Caco-2 (cell line): Measurements from ENCODE around the gene C16orf92. TPM values are rescaled to one million over a fixed set of nuclear protein-coding genes. Genes with fewer than 3 reads are reported as not detected.

Source experiments
- BruUV-seq: library from RNA; stranded (reverse); fragments of 400-500 nt; replicated peaks from 2 replicates; lab custom pipeline; 2021; lab: Mats Ljungman, UMichigan
- CTCF ChIA-PET: fragments of 300-600 bp; sonication (Branson Sonifier 250); formaldehyde crosslinking; loops from one replicate; lab custom pipeline; 2022; ENCODE audit warnings: antibody characterized with exemption; lab: Charles Lee
- POLR2A ChIA-PET: fragments of 300-600 bp; sonication (Branson Sonifier 250); formaldehyde crosslinking; loops from one replicate; lab custom pipeline; 2022; ENCODE audit warnings: antibody characterized with exemption; lab: Charles Lee
- DNase-seq, 2 experiments: peaks; one replicate each; pipeline versions ENCODE4 v3.0.0 to v3.0.0-alpha.2; 2020 to 2022
- H3K27me3 ChIP-seq: replicated peaks from 2 replicates; pipeline ENCODE4 v1.6.0; 2011; ENCODE audit warnings: low read length; ENCODE audit not compliant: control insufficient read depth, insufficient read depth
- H3K36me3 ChIP-seq: 2 replicates; pipeline ENCODE4 v1.5.1; 2011; ENCODE audit warnings: low read length; ENCODE audit not compliant: control insufficient read depth, insufficient read depth
- H3K4me1 ChIP-seq: fragments of 250-450 bp; sonication (Bioruptor Pico); 2 replicates; pipeline ENCODE4 v1.5.1; 2020; ENCODE audit warnings: mild to moderate bottlenecking
- H3K4me3 ChIP-seq: 2 replicates; pipeline ENCODE4 v1.5.1; 2011; ENCODE audit warnings: low read depth, mild to moderate bottlenecking, control low read depth, low read length
- H3K9me3 ChIP-seq: fragments of 250-450 bp; sonication (Bioruptor Pico); 2 replicates; pipeline ENCODE4 v1.5.1; 2020; ENCODE audit warnings: mild to moderate bottlenecking, moderate library complexity
- H3K27ac Mint-ChIP-seq: one replicate; pipeline ENCODE4 v1.8.0; 2022; ENCODE audit warnings: mixed read lengths; ENCODE audit not compliant: unreplicated experiment
- H3K27me3 Mint-ChIP-seq: one replicate; pipeline ENCODE4 v1.8.0; 2022; ENCODE audit warnings: mixed read lengths; ENCODE audit not compliant: insufficient read depth, unreplicated experiment
- H3K36me3 Mint-ChIP-seq: one replicate; pipeline ENCODE4 v1.8.0; 2022; ENCODE audit warnings: mild to moderate bottlenecking, mixed read lengths; ENCODE audit not compliant: insufficient read depth, unreplicated experiment
- H3K4me1 Mint-ChIP-seq: one replicate; pipeline ENCODE4 v1.8.0; 2022; ENCODE audit warnings: low read depth, mixed read lengths; ENCODE audit not compliant: unreplicated experiment
- H3K4me3 Mint-ChIP-seq: one replicate; pipeline ENCODE4 v1.8.0; 2022; ENCODE audit warnings: mild to moderate bottlenecking, moderate library complexity, mixed read lengths; ENCODE audit not compliant: unreplicated experiment
- H3K9me3 Mint-ChIP-seq: one replicate; pipeline ENCODE4 v1.8.0; 2022; ENCODE audit warnings: mixed read lengths; ENCODE audit not compliant: unreplicated experiment
- CTCF ChIP-seq, 2 experiments: fragments of 200-600 bp in 1 of 2; IDR thresholded peaks; 1 replicate in 1 of 2; 2 replicates in 1 of 2; pipeline versions ENCODE4 v1.5.1 to v1.8.0; 2011 to 2022; ENCODE audit warnings: antibody characterized with exemption in 1 of 2, control low read depth in 1 of 2, inconsistent platforms in 1 of 2, low read depth in 1 of 2, low read length in 1 of 2, mild to moderate bottlenecking in 1 of 2, moderate library complexity in 1 of 2; ENCODE audit not compliant: insufficient read depth in 1 of 2, severe bottlenecking in 1 of 2, unreplicated experiment in 1 of 2
- intact Hi-C: fragments of 100-400 bp; cut with micrococcal nuclease; formaldehyde crosslinking; loops from one replicate; pipeline ENCODE4 v1.10.0; 2022; ENCODE audit not compliant: unreplicated experiment
- total RNA-seq: library from RNA; stranded (reverse); gene quantifications from 2 replicates; pipeline ENCODE4 v1.2.3, GENCODE V29; 2022

Gene C16orf92
- total RNA-seq, 1 experiment from 2014 or later = not detected

GRCh38 chr16:30067584-30067916, 44.6 kb downstream of the C16orf92 start:
- no TSS peak for BruUV-seq
- intact Hi-C loops = loop anchor here (5.0 to 10.0 kb wide), 2 partner anchors 337 to 1095 kb away; partner anchors contain the start of genes SPNS1 and ZNF771
- Histone ChIP-seq H3K27me3 (no peaks in the 10 kb centered on the region), H3K4me1 (peaks cover 8% of the 10 kb centered on the region; the same call in 1 of the 2 replicates), H3K9me3 (no peaks in the 10 kb centered on the region), H3K36me3 (peaks cover 15% of the 10 kb centered on the region), H3K4me3 (peak overlapping the region; percentile 98)
- H3K9me3 Mint-ChIP-seq = no peaks in the 10 kb centered on the region
- H3K27ac Mint-ChIP-seq = no peak overlapping the region
- peaks cover 19% of the 10 kb centered on the region for H3K4me1 Mint-ChIP-seq
- H3K36me3 Mint-ChIP-seq = peaks cover 84% of the 10 kb centered on the region
- DNase-seq = no peak
- ChIA-PET CTCF (no interaction called here), POLR2A (no interaction called here)
- no peak for TF ChIP-seq CTCF (IDR thresholded peaks at IDR 0.05; ENCODE audit: insufficient read depth in 1 of 2, low read depth in 1 of 2, low read length in 1 of 2, severe bottlenecking in 1 of 2, unreplicated experiment in 1 of 2)
- no peaks in the 10 kb centered on the region for H3K27me3 Mint-ChIP-seq
- H3K4me3 Mint-ChIP-seq = peak overlapping the region; percentile 95

GRCh38 chr16:30068333-30068732, 45.3 kb downstream of the C16orf92 start:
- H3K4me1 Mint-ChIP-seq = peaks cover 19% of the 10 kb centered on the region
- Histone ChIP-seq H3K36me3 (peaks cover 15% of the 10 kb centered on the region), H3K27me3 (no peaks in the 10 kb centered on the region), H3K4me3 (no peak overlapping the region), H3K9me3 (no peaks in the 10 kb centered on the region), H3K4me1 (peaks cover 8% of the 10 kb centered on the region; the same call in 1 of the 2 replicates)
- no peak overlapping the region for H3K4me3 Mint-ChIP-seq
- H3K9me3 Mint-ChIP-seq = no peaks in the 10 kb centered on the region
- POLR2A ChIA-PET = no interaction called here
- CTCF ChIA-PET = no interaction called here
- H3K27me3 Mint-ChIP-seq = no peaks in the 10 kb centered on the region
- no TSS peak for BruUV-seq
- no peak for DNase-seq
- H3K27ac Mint-ChIP-seq = no peak overlapping the region
- intact Hi-C loops = loop anchor here (5.0 to 10.0 kb wide), 2 partner anchors 336 to 1096 kb away; partner anchors contain the start of genes SPNS1 and ZNF771
- no peak for TF ChIP-seq CTCF (IDR thresholded peaks at IDR 0.05; ENCODE audit: insufficient read depth in 1 of 2, low read depth in 1 of 2, low read length in 1 of 2, severe bottlenecking in 1 of 2, unreplicated experiment in 1 of 2)
- peaks cover 84% of the 10 kb centered on the region for H3K36me3 Mint-ChIP-seq

DNA sequence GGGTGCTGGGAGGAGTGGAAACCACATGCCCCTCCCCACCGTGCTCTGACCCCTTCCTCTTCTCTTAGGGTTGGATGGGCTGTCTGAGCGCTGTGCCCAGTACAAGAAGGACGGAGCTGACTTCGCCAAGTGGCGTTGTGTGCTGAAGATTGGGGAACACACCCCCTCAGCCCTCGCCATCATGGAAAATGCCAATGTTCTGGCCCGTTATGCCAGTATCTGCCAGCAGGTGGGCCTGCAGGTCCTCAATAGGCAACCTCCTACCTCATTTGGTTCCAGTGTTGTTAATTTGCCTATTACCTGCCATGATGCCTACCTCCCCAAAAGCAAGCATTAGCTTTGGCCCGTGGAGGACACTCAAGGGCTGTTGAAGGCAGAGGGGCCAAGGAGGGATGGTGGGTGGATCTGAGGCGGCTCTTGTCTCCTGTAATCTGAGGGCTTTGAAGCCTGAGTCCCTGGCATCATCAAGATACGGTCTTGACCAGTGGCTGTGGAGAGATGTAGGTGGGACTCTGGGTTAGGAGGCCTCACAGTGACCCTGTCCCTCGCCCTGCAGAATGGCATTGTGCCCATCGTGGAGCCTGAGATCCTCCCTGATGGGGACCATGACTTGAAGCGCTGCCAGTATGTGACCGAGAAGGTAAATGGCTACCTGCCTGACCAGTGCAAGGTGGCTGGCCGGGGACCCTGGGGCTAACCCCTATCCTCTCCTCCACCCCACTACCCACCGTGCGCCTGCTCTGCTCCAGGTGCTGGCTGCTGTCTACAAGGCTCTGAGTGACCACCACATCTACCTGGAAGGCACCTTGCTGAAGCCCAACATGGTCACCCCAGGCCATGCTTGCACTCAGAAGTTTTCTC, 46.0 kb downstream of the C16orf92 start:
- H3K27me3 Mint-ChIP-seq = no peaks in the 10 kb centered on the region
- Histone ChIP-seq H3K4me1 (peaks cover 4% of the 10 kb centered on the region; the same call in 1 of the 2 replicates), H3K27me3 (no peaks in the 10 kb centered on the region), H3K4me3 (no peak overlapping the region), H3K36me3 (peaks cover 15% of the 10 kb centered on the region), H3K9me3 (no peaks in the 10 kb centered on the region)
- peaks cover 81% of the 10 kb centered on the region for H3K36me3 Mint-ChIP-seq
- no peaks in the 10 kb centered on the region for H3K9me3 Mint-ChIP-seq
- peaks cover 13% of the 10 kb centered on the region for H3K4me1 Mint-ChIP-seq
- CTCF ChIA-PET = no interaction called here
- H3K4me3 Mint-ChIP-seq = no peak overlapping the region
- intact Hi-C loops = loop anchor here (5.0 to 10.0 kb wide), 2 partner anchors 336 to 1097 kb away; partner anchors contain the start of genes SPNS1 and ZNF771
- POLR2A ChIA-PET = no interaction called here
- no peak overlapping the region for H3K27ac Mint-ChIP-seq
- no TSS peak for BruUV-seq
- DNase-seq = peak in 1 of 2 experiments; percentile 65
- TF ChIP-seq CTCF (IDR thresholded peaks at IDR 0.05; ENCODE audit: insufficient read depth in 1 of 2, low read depth in 1 of 2, low read length in 1 of 2, severe bottlenecking in 1 of 2, unreplicated experiment in 1 of 2) = peak; percentile 48 to 60
